Measurements from ENCODE around the gene RWDD4.

GRCh38 chr4:183691897-183692296, 32.9 kb upstream of the RWDD4 start:
- TF ChIP-seq, protein P1, sequence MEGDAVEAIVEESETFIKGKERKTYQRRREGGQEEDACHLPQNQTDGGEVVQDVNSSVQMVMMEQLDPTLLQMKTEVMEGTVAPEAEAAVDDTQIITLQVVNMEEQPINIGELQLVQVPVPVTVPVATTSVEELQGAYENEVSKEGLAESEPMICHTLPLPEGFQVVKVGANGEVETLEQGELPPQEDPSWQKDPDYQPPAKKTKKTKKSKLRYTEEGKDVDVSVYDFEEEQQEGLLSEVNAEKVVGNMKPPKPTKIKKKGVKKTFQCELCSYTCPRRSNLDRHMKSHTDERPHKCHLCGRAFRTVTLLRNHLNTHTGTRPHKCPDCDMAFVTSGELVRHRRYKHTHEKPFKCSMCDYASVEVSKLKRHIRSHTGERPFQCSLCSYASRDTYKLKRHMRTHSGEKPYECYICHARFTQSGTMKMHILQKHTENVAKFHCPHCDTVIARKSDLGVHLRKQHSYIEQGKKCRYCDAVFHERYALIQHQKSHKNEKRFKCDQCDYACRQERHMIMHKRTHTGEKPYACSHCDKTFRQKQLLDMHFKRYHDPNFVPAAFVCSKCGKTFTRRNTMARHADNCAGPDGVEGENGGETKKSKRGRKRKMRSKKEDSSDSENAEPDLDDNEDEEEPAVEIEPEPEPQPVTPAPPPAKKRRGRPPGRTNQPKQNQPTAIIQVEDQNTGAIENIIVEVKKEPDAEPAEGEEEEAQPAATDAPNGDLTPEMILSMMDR (IDR thresholded peaks at IDR 0.05), result no peak
- TF ChIP-seq ZFX (IDR thresholded peaks at IDR 0.05; ENCODE audit: borderline replicate concordance), result no peak

All from 22Rv1 (cell line).